GM12878 (cell line): ENCODE results near the gene RCN1. TPM values are rescaled to one million over a fixed set of nuclear protein-coding genes. Genes with fewer than 3 reads are reported as not detected.

Experiments
- ATAC-seq: fragments of 200-7000 bp; cut with Tn5 transposase; 3 replicates; pipeline ENCODE4 v1.9.1; 2020; ENCODE audit warnings: mild to moderate bottlenecking, moderate library complexity
- BruUV-seq: library from RNA; stranded (reverse); fragments of 400-500 nt; replicated peaks from 2 replicates; lab custom pipeline; 2021; lab: Mats Ljungman, UMichigan
- CTCF ChIA-PET: fragments of 300-600 bp; sonication (Branson Sonifier 250); formaldehyde crosslinking; extraction: SDS; loops from one replicate; lab custom pipeline; 2021; ENCODE audit warnings: inconsistent platforms; lab: Yijun Ruan, JAX
- POLR2A ChIA-PET: fragments of 350-600 bp; formaldehyde crosslinking; extraction: SDS; loops from one replicate; lab custom pipeline; 2021; ENCODE audit warnings: inconsistent platforms; lab: Charles Lee
- RAD21 ChIA-PET: fragments of 300-600 bp; sonication (Branson Sonifier 250); formaldehyde crosslinking; loops from one replicate; lab custom pipeline; 2023; ENCODE audit warnings: antibody characterized with exemption; ENCODE audit not compliant: unreplicated experiment; lab: Charles Lee
- SMC1A ChIA-PET: fragments of 300-600 bp; sonication (Branson Sonifier 250); formaldehyde crosslinking; loops from one replicate; lab custom pipeline; 2023; ENCODE audit not compliant: unreplicated experiment, uncharacterized antibody; lab: Charles Lee
- DNase-seq: peaks from one replicate; pipeline ENCODE4 v3.0.0-alpha.2; 2011; ENCODE audit warnings: low read depth, low spot score
- FAIRE-seq: peaks from 3 replicates; lab custom pipeline; 2011; peaks lifted over from hg19 to GRCh38; lab: Jason Lieb, UNC
- H2AFZ ChIP-seq: 2 replicates; pipeline ENCODE4 v1.6.0; 2011; ENCODE audit warnings: low read depth, low read length, control low read depth; ENCODE audit not compliant: control insufficient read depth
- H3K27ac ChIP-seq: 2 replicates; pipeline ENCODE4 v1.5.1; 2011; ENCODE audit warnings: control low read depth; ENCODE audit not compliant: control insufficient read depth, insufficient read depth
- H3K27me3 ChIP-seq, 2 experiments: replicated peaks in 1 of 2; 2 replicates each; pipeline versions ENCODE4 v1.6.0 to v1.6.1; 2011; ENCODE audit warnings: low read length in 1 of 2; ENCODE audit not compliant: control insufficient read depth in 2 of 2, insufficient read depth in 2 of 2
- H3K36me3 ChIP-seq, 2 experiments: 2 replicates each; pipeline ENCODE4 v1.5.1; 2011; ENCODE audit warnings: low read length in 1 of 2; ENCODE audit not compliant: control insufficient read depth in 2 of 2, insufficient read depth in 2 of 2
- H3K4me1 ChIP-seq: 2 replicates; pipeline ENCODE4 v1.6.1; 2011; ENCODE audit warnings: mild to moderate bottlenecking, low read length, moderate library complexity, mixed read lengths; ENCODE audit not compliant: control insufficient read depth, insufficient read depth
- H3K4me2 ChIP-seq: 2 replicates; pipeline ENCODE4 v1.6.0; 2011; ENCODE audit warnings: control low read depth; ENCODE audit not compliant: control insufficient read depth, insufficient read depth
- H3K4me3 ChIP-seq: fragments of 200-600 bp; sonication (generic); 2 replicates; pipeline ENCODE4 v1.5.1; 2016
- H3K79me2 ChIP-seq: 2 replicates; pipeline ENCODE4 v1.6.0; 2011; ENCODE audit warnings: low read length; ENCODE audit not compliant: control insufficient read depth, insufficient read depth
- H3K9ac ChIP-seq: 2 replicates; pipeline ENCODE4 v1.8.0; 2011; ENCODE audit warnings: low read length, control low read depth, mixed read lengths; ENCODE audit not compliant: control insufficient read depth, insufficient read depth
- H3K9me3 ChIP-seq: replicated peaks from 3 replicates; pipeline ENCODE4 v1.5.1; 2011; ENCODE audit warnings: mild to moderate bottlenecking, low read length; ENCODE audit not compliant: control insufficient read depth, insufficient read depth
- H4K20me1 ChIP-seq: 2 replicates; pipeline ENCODE4 v1.6.0; 2011; ENCODE audit not compliant: control insufficient read depth, insufficient read depth
- CBX5 ChIP-seq: sonication (generic); IDR thresholded peaks from 2 replicates; pipeline ENCODE4 v1.6.1; 2016; ENCODE audit warnings: low read depth, moderate library complexity, mild to moderate bottlenecking, inconsistent platforms
- CREB1 ChIP-seq: IDR thresholded peaks from 2 replicates; pipeline ENCODE4 v1.6.1; 2012; ENCODE audit warnings: low read depth, mild to moderate bottlenecking, inconsistent platforms
- CUX1 ChIP-seq: IDR thresholded peaks from 2 replicates; pipeline ENCODE4 v1.6.1; 2012; ENCODE audit warnings: improper control_type of control experiment, low read depth, low read length; ENCODE audit not compliant: insufficient replicate concordance
- GABPA ChIP-seq: IDR thresholded peaks from 2 replicates; pipeline ENCODE4 v1.6.1; 2014; ENCODE audit warnings: antibody characterized with exemption, low read depth, mild to moderate bottlenecking, inconsistent platforms
- HCFC1 ChIP-seq: fragments of 150-350 bp; IDR thresholded peaks from 2 replicates; pipeline ENCODE4 v1.6.1; 2014; ENCODE audit warnings: low read length
- JUNB ChIP-seq: IDR thresholded peaks from 2 replicates; pipeline ENCODE4 v1.6.1; 2016; ENCODE audit warnings: antibody characterized with exemption, mild to moderate bottlenecking
- MXI1 ChIP-seq: fragments of 150-350 bp; IDR thresholded peaks from 2 replicates; pipeline ENCODE4 v1.6.1; 2011; ENCODE audit warnings: low read depth, mild to moderate bottlenecking, inconsistent platforms, low read length, improper control_type of control experiment
- PRDM15 ChIP-seq: fragments of 450-650 bp; formaldehyde crosslinking; IDR thresholded peaks from 2 replicates; pipeline ENCODE4 v1.4.0; 2020; ENCODE audit warnings: mild to moderate bottlenecking, moderate library complexity
- RAD21 ChIP-seq: IDR thresholded peaks from 2 replicates; pipeline ENCODE4 v1.6.1; 2011; ENCODE audit warnings: mild to moderate bottlenecking, low read depth, low read length, moderate library complexity; ENCODE audit not compliant: insufficient read depth
- RAD51 ChIP-seq: fragments of 450-650 bp; IDR thresholded peaks from 2 replicates; pipeline ENCODE4 v1.6.1; 2016; ENCODE audit warnings: moderate library complexity, mild to moderate bottlenecking, inconsistent platforms
- SMAD5 ChIP-seq: IDR thresholded peaks from 2 replicates; pipeline ENCODE4 v1.6.1; 2016; ENCODE audit warnings: antibody characterized with exemption, low read depth
- WGBS: methylation state at CpG from one replicate; pipeline ENCODE4 v1.1.6; 2016; ENCODE audit warnings: low lambda C conversion rate; ENCODE audit not compliant: insufficient replicate concordance, insufficient coverage; ENCODE audit errors: missing lambda C conversion rate; 5-methylcytosine and 5-hydroxymethylcytosine counted together
- in situ Hi-C: fragments of 300-500 bp; cut with MboI; formaldehyde crosslinking; loops from 9 replicates; pipeline ENCODE4 v1.14.3; 2018; ENCODE audit warnings: mixed read lengths
- intact Hi-C: fragments of 100-400 bp; cut with micrococcal nuclease; formaldehyde crosslinking; loops from one replicate; pipeline ENCODE4 v1.14.2; 2022; ENCODE audit not compliant: unreplicated experiment
- polyA plus RNA-seq, 11 experiments: library from polyadenylated mRNA; depleted of rRNA in 4 of 11; unstranded in 6 of 11; stranded (reverse) in 5 of 11; fragments of >200 nt; fragmentation: Nextera tagmentation in 4 of 11; fragmentation: Illumina TruSeq in 1 of 11; extraction: Ambion mirVana in 4 of 11; extraction: Trizol in 1 of 11; gene quantifications; 1 replicate in 1 of 11; 2 replicates in 10 of 11; pipeline versions ENCODE4 v1.2.1 to v1.2.3, GENCODE V29; 2011 to 2016; ENCODE audit warnings: inconsistent platforms in 2 of 11, missing spikeins in 2 of 11, low read depth in 1 of 11
- total RNA-seq, 4 experiments: library from RNA; depleted of rRNA in 3 of 4; stranded (reverse); fragments of >200 nt in 3 of 4; fragmentation: Illumina TruSeq in 1 of 4; extraction: Trizol in 1 of 4; gene quantifications; 2 replicates each; pipeline versions ENCODE4 v1.2.1 to v1.2.3, GENCODE V29; 2013 to 2021
- TF ChIP-seq, protein P1 (sequence below): IDR thresholded peaks from 2 replicates; pipeline ENCODE4 v1.6.1; 2011; ENCODE audit warnings: borderline replicate concordance, low read depth, mild to moderate bottlenecking, moderate library complexity, mixed read lengths, low read length; ENCODE audit not compliant: insufficient read depth; ENCODE audit errors: extremely low read length

RCN1 gene
- total and polyA plus RNA-seq, 10 of the 15 experiments (the other 5 are each of a cell fraction or from before 2014, with no cell fraction given): 17.6 to 76.7 (median 56.4) TPM

GRCh38 chr11:32050264-32050663 is 40.6 kb upstream of the RCN1 start (continued):
- TF ChIP-seq RAD51: no peak

GRCh38 chr11:32052215-32052614 is 38.7 kb upstream of the RCN1 start:
- H3K4me3 ChIP-seq: no peak overlapping the region
- TF ChIP-seq CUX1 (no peak), GABPA (no peak), SMAD5 (no peak), RAD21 (peak; percentile 84), CREB1 (no peak), MXI1 (no peak), HCFC1 (no peak), CBX5 (no peak), PRDM15 (CRISPR knock-in tag) (no peak), JUNB (no peak)
- TF ChIP-seq, protein P1, sequence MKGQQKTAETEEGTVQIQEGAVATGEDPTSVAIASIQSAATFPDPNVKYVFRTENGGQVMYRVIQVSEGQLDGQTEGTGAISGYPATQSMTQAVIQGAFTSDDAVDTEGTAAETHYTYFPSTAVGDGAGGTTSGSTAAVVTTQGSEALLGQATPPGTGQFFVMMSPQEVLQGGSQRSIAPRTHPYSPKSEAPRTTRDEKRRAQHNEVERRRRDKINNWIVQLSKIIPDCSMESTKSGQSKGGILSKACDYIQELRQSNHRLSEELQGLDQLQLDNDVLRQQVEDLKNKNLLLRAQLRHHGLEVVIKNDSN: no peak

More at GRCh38 chr11:32052215-32052614, 38.7 kb upstream of the RCN1 start:
- Histone ChIP-seq H4K20me1 (no peaks in the 10 kb centered on the region), H3K27ac (no peak overlapping the region), H3K36me3 (no peaks in the 10 kb centered on the region), H3K79me2 (no peaks in the 10 kb centered on the region), H3K27me3 (no peaks in the 10 kb centered on the region), H3K9me3 (no peaks in the 10 kb centered on the region), H3K4me1 (no peaks in the 10 kb centered on the region), H3K9ac (no peak overlapping the region), H2AFZ (peak overlapping the region; percentile 61), H3K4me2 (no peak overlapping the region)
- intact Hi-C loops: loop anchor here (1.0 to 10.0 kb wide), 5 partner anchors 37 to 243 kb away; no protein-coding TSS in a partner anchor
- DNase-seq: no peak
- no TSS peak for BruUV-seq
- ATAC-seq: peak; percentile 87
- ChIA-PET SMC1A (interaction anchor here (0.6 to 9.7 kb wide), 20 partner anchors 9 to 816 kb away, joined by 3 to 205 read pairs (median 5); no protein-coding TSS in a partner anchor), POLR2A (no interaction called here), CTCF (interaction anchor here (0.6 to 9.1 kb wide), 32 partner anchors 9 to 945 kb away, joined by 3 to 306 read pairs (median 6); no protein-coding TSS in a partner anchor), RAD21 (interaction anchor here (0.6 to 5.5 kb wide), 11 partner anchors 36 to 945 kb away, joined by 3 to 50 read pairs (median 4); no protein-coding TSS in a partner anchor)
- FAIRE-seq: peak; percentile 95
- in situ Hi-C loops: loop anchor here (5.0 kb wide), 1 partner anchor 120 kb away; no protein-coding TSS in a partner anchor
- WGBS: 7% methylated on average over 6 of the region's 6 CpGs
